Loucy (cell line): ENCODE measurements around the gene PITPNB.

Experiments
- H2AFZ ChIP-seq: fragments of 200-600 bp; sonication (generic); 2 replicates; pipeline ENCODE4 v1.6.0; 2016; ENCODE audit warnings: antibody characterized with exemption, mild to moderate bottlenecking, low read length, moderate library complexity
- H3F3A ChIP-seq: fragments of 200-600 bp; 2 replicates; pipeline ENCODE4 v1.6.0; 2016; ENCODE audit warnings: antibody characterized with exemption, low read depth, mild to moderate bottlenecking
- H3K27me3 ChIP-seq: fragments of 200-600 bp; sonication (generic); 2 replicates; pipeline ENCODE4 v1.6.1; 2014; ENCODE audit warnings: low read length, mild to moderate bottlenecking; ENCODE audit not compliant: insufficient read depth, poor library complexity, severe bottlenecking
- H3K36me3 ChIP-seq: fragments of 200-600 bp; sonication (generic); 2 replicates; pipeline ENCODE4 v1.6.1; 2016; ENCODE audit warnings: low read length; ENCODE audit not compliant: insufficient read depth
- H3K4me1 ChIP-seq: fragments of 200-600 bp; sonication (generic); 2 replicates; pipeline ENCODE4 v1.5.1; 2014; ENCODE audit warnings: low read length, mild to moderate bottlenecking; ENCODE audit not compliant: insufficient read depth, poor library complexity, severe bottlenecking
- H3K4me2 ChIP-seq: fragments of 200-600 bp; sonication (generic); 2 replicates; pipeline ENCODE4 v1.6.0; 2014; ENCODE audit warnings: antibody characterized with exemption, low read length, low read depth, mild to moderate bottlenecking; ENCODE audit not compliant: poor library complexity, severe bottlenecking
- H3K4me3 ChIP-seq: fragments of 200-600 bp; sonication (generic); 2 replicates; pipeline ENCODE4 v1.5.1; 2014; ENCODE audit warnings: low read length, mild to moderate bottlenecking, mixed read lengths; ENCODE audit not compliant: poor library complexity, severe bottlenecking
- H3K79me2 ChIP-seq: fragments of 200-600 bp; sonication (generic); 2 replicates; pipeline ENCODE4 v1.6.1; 2014; ENCODE audit warnings: low read length; ENCODE audit not compliant: insufficient read depth
- H3K9ac ChIP-seq: fragments of 200-600 bp; sonication (generic); 2 replicates; pipeline ENCODE4 v1.6.0; 2014; ENCODE audit warnings: mild to moderate bottlenecking, low read depth, low read length, moderate library complexity; ENCODE audit not compliant: poor library complexity, severe bottlenecking
- H3K9me2 ChIP-seq: fragments of 200-600 bp; sonication (generic); replicated peaks from 2 replicates; pipeline ENCODE4 v1.6.1; 2016; ENCODE audit warnings: low read depth, low read length, mixed read lengths
- H3K9me3 ChIP-seq: fragments of 200-600 bp; sonication (generic); 2 replicates; pipeline ENCODE4 v1.6.1; 2014; ENCODE audit warnings: mild to moderate bottlenecking, antibody characterized with exemption, low read length, low read depth; ENCODE audit not compliant: insufficient read depth
- H4K20me1 ChIP-seq: fragments of 200-600 bp; sonication (generic); 2 replicates; pipeline ENCODE4 v1.6.0; 2014; ENCODE audit warnings: antibody characterized with exemption, low read length, mild to moderate bottlenecking; ENCODE audit not compliant: insufficient read depth, poor library complexity, severe bottlenecking
- EZH2phosphoT487 ChIP-seq: fragments of 200-600 bp; IDR thresholded peaks from 2 replicates; pipeline ENCODE4 v1.6.1; 2018; ENCODE audit warnings: antibody characterized with exemption, mild to moderate bottlenecking, moderate library complexity, borderline replicate concordance
- TF ChIP-seq, protein P1 (sequence below): fragments of 200-600 bp; sonication (generic); conservative IDR thresholded peaks from 2 replicates; pipeline ENCODE4 v1.5.1; 2014; ENCODE audit warnings: mild to moderate bottlenecking, antibody characterized with exemption, low read length

The PITPNB gene

DNA sequence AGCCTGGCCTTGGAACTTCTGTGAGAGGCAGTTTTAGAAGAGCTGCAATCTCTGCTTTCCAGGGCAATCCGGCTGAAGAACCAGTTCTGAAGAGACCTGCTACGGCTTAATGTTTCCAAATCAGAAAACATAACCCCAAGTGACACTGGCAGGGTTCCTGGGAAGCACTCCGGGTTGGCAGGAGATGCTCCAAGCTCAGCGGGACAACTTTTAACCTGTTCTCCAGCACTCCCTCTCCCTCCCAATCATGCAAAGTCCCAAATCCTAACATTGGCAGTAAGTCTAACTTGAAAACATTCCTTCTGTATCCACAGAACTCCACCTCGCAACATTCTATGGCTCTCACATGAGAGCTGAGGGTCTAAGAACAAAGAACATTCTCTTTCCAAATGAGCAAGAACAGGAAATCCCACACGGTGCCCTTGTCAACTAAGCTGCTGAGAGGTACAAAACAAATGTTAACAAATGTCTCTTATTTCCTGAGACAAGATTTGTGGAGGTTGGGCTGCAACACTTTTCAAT, 69.0 kb downstream of the PITPNB start:
- Histone ChIP-seq H3K4me2 (no peak overlapping the region), H3K4me1 (no peaks in the 10 kb centered on the region), H3K4me3 (no peak overlapping the region), H4K20me1 (no peaks in the 10 kb centered on the region), H3K9me2 (no peaks in the 10 kb centered on the region), H3K9ac (no peak overlapping the region), H3K36me3 (peaks cover 71% of the 10 kb centered on the region), H3K79me2 (no peaks in the 10 kb centered on the region), H3F3A (no peaks in the 10 kb centered on the region), H3K9me3 (no peaks in the 10 kb centered on the region), H3K27me3 (no peaks in the 10 kb centered on the region), H2AFZ (no peak overlapping the region)
- no peak for TF ChIP-seq EZH2phosphoT487
- TF ChIP-seq, protein P1, sequence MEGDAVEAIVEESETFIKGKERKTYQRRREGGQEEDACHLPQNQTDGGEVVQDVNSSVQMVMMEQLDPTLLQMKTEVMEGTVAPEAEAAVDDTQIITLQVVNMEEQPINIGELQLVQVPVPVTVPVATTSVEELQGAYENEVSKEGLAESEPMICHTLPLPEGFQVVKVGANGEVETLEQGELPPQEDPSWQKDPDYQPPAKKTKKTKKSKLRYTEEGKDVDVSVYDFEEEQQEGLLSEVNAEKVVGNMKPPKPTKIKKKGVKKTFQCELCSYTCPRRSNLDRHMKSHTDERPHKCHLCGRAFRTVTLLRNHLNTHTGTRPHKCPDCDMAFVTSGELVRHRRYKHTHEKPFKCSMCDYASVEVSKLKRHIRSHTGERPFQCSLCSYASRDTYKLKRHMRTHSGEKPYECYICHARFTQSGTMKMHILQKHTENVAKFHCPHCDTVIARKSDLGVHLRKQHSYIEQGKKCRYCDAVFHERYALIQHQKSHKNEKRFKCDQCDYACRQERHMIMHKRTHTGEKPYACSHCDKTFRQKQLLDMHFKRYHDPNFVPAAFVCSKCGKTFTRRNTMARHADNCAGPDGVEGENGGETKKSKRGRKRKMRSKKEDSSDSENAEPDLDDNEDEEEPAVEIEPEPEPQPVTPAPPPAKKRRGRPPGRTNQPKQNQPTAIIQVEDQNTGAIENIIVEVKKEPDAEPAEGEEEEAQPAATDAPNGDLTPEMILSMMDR = no peak

DNA sequence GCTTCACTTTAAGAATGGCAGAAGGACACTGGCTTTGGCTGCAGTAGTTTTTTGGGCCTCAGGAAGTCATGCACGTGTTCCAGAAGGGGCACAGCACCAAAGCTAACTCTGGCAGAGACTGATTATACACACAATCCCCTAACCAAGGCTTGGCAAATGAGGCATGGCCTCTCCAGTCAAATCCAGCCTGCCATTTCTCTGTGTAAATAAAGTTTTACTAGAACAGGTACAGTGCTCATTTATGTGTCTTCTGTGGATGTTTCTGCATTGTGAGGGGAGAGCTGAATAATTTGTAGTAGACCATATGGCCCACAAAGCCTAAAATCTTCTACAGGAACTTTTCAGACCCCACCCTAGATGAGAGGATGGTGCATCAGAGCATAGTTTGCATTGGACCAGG, 71.1 kb downstream of the PITPNB start:
- Histone ChIP-seq H3K9me2 (no peaks in the 10 kb centered on the region), H2AFZ (no peak overlapping the region), H4K20me1 (no peaks in the 10 kb centered on the region), H3K4me2 (no peak overlapping the region), H3F3A (no peaks in the 10 kb centered on the region), H3K4me1 (no peaks in the 10 kb centered on the region), H3K79me2 (no peaks in the 10 kb centered on the region), H3K36me3 (peaks cover 51% of the 10 kb centered on the region), H3K4me3 (no peak overlapping the region), H3K9me3 (no peaks in the 10 kb centered on the region), H3K9ac (no peak overlapping the region), H3K27me3 (no peaks in the 10 kb centered on the region)
- TF ChIP-seq, protein P1 = no peak
- TF ChIP-seq EZH2phosphoT487 = no peak

DNA sequence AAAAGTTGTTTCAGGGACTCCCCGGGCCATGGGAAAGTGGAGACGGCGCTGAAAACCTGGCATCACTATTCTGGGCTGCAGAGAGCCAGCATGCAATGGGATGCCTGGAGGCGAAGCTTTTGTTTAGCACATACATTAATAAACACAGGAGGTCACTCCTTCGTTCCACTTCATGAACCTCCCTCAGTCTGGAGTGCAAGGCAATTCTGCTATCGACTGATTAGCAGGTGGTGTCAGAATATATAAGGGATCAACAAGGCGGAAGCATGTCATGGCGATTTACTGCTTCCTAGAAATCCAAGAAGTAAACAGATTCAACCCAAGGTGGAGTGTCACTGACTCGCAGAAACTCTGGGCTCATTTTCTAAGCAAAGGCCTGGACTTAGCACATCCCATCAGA, 72.1 kb downstream of the PITPNB start:
- TF ChIP-seq, protein P1 = no peak
- TF ChIP-seq EZH2phosphoT487 = no peak
- no peak overlapping the region for H3K4me3 ChIP-seq
- H2AFZ ChIP-seq = no peak overlapping the region
- no peak overlapping the region for H3K9ac ChIP-seq
- no peaks in the 10 kb centered on the region for H3K9me2 ChIP-seq
- H3F3A ChIP-seq = no peaks in the 10 kb centered on the region
- H3K4me1 ChIP-seq = no peaks in the 10 kb centered on the region
- no peaks in the 10 kb centered on the region for H3K27me3 ChIP-seq
- H3K79me2 ChIP-seq = no peaks in the 10 kb centered on the region
- H4K20me1 ChIP-seq = no peaks in the 10 kb centered on the region
- no peaks in the 10 kb centered on the region for H3K9me3 ChIP-seq
- H3K4me2 ChIP-seq = no peak overlapping the region
- peaks cover 40% of the 10 kb centered on the region for H3K36me3 ChIP-seq
